NCI-H774 (cell line): ENCODE results near the gene INPP5B.
"Not testable (repeated sequence)": the region's sequence is repeated elsewhere in the genome, so short reads cannot be mapped to it uniquely, and the experiment has no call there.

Experiments used
- DNase-seq: peaks from one replicate; lab custom pipeline; 2025; lab: John Stamatoyannopoulos, UW

Gene INPP5B

DNA sequence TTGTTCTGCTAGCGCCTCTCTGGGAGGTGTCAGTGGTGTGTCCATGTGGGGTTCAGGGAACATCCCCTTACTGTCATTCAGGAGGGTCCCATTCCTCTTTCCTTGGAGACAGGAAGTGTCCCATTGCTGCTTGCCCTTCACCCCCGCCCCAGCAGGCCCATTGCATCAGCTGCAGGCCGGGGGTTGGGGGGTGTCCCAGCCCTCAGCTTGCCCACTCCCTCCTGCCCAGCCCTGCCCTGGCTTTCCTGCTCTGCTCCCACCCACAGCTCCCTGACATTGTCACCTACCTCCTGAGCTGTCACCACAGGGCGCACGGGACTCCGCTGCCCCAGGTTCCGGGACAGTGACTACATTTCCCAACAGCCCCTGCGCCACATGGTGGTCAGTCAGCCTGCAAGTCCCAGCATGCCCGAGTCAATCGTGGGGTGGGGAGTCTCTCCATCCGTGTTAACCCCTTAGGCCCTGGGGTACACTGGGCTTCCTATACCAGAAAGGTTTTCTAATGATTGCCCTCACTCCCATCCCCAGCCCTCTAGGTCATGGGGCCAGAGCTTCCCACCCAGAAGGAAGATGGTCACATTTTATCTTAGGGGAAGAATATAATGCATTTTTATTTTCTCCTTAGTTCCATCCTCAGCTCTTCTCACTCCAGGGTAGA, at the start of gene INPP5B:
Gene INPP5B, minus strand, starts transcription at position 351 of the 658 bp plus-strand sequence. CDS start 745 bp downstream, outside the sequence.
- no peak for DNase-seq

DNA sequence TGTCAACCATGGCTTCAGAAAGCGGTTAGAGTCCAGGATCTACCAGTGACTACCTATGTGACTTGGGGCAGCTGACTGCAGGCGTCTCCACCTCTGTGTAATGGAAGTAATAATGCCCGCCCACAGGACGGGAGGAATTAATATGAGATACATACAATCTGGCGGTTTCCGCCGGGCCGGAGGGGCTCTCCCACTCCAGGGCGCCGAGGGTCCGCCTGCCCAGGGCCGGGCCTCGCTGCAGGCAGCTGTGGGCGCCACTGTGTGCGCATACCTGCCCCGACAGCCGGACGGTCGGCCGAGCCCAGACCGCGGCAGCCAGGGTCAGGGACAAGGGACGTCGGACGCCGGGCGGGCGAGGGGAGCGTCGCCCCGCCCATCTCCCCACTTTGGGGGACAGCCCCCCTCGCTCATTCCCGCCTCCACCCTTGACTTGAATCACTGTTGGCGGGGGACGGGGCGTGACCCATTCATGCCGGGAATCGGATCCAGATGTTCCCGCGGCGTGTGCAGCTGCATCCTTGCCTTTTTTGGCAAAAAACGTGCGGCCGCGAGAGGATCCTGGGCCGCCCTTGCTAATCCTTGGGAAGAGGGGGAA, 49.0 kb upstream of the INPP5B start:
- peak; percentile 74 for DNase-seq

DNA sequence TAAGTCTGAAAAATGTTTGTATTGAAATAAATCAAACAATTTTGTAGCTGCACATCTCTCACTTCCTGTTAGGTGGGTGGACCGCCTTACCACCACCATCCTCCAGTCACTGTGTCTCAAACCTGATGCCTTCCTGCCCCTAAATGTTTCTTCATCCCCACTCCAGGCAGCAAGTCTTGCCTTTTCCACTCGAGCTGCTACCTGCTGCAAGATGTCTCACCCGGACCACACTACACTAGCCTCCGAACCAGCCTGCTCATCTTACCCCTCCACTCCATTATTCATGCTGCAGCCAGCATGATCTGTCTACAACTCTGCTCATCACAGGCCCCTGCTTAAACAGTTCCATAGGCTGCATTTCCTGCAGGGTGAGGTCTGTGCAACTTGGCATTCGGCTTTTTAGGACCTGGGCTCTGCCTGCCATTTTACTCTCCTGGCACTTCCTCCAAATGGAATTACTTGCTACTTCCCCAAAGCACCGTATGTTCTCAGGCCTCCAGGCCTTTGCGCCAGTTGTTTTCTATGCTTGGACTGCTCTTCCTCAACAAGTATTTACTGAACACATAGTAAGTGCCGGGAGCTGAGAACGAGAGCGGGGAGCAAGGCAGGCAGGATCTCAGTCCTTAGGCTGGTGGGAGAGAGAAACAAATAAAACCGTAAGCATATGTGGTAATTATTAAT, 48.2 kb upstream of the INPP5B start:
- no peak for DNase-seq

DNA sequence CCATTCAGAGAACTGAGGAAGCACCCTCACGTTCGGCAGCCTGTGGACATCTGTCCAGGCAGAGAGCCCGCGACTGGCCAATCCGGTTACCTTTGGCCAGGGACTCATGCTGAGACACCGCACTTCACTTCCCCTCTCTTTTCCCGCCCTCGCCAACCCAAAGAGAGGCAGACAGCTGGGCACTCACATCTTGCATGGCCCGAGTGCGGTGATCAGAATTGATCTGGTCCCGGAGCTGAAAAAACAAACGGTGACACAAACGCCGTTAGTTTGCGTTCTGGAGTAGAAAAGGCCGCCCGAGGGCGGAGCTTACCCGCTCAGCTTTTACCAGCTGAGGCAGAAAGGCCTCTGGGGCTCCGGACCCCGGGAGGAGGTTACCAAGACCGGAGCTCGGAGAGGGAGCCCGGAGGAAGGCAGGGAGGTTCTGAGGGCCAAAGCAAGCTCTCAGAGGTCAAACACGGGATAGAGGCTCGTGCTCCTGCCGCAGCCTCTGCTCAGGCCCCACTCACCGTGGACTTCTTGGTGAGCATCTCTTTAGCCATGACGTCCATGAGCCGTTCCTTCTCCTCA, 42.6 kb upstream of the INPP5B start:
- peak; percentile 47 for DNase-seq

DNA sequence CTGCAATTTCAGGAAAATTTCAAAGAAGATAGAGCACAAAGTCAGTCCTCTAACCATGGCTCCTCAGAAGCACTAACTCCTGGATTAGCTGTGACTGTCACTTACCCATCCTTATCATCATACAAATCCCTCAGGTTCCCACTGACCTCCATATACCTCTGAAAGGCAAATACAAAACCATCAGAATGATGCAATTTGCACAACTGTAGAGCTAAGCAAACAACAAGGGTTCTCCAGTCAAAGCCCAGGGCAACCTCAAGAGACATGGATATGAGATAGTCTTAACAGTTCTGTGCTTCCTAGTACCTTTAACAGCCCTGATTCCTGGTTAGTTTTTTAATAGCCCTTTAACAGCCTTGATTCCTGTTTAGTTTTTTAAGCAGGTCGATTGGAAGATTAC, 40.8 kb upstream of the INPP5B start:
- no peak for DNase-seq

DNA sequence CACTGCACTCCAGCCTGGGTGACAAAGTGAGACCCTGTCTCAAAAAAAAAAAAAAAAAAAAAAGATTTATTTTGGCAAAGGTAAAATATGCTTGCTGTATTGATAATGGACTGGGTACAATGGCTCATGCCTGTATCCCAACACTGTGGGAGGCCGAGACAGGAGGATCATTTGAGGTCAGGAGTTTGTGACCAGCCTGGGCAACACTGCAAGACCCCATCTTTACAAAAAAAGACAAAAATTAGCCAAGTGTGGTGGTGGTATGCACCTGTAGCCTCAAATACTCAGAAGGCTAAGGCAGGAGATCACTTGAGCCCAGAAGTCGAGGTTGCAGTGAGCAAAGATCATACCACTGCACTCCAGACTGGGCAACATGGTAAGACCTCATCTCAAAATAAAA, 36.7 kb upstream of the INPP5B start:
- DNase-seq = no peak

DNA sequence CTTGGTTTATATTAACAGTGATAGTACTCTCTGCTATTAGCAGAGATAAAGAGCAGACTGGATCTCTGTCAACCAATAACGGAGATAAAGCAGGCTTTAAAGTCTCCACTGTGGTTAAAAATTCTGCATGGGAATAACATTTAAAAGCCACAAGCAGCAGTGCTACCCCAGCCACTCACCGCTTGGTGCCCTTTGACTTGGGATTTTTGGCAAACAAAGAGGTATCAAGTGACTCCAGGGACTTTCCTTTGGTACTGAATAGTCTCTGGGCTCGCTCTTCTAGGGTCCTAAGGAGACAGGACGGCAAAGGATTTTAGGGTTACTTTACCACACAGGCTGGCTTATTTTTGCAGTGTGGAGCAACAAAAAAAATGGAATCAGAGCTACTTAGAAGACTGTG, 31.7 kb upstream of the INPP5B start:
- no peak for DNase-seq

DNA sequence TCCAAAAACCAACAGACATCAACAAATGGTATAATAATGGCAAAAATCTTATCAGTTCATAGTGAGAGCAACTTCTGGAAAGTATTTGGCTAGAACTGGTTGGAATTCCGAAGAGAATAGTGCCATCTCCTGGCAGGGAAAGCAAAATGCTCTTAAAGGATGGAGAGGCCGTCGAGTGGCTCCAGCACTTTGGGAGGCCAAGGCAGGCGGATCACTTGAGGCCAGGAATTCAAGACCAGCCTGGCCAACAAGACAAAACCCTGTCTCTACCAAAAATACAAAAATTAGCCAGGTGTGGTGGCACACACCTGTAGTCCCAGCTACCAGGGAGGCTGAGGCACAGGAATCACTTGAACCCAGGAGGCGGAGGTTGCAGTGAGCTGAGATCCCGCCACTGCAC, 28.2 kb upstream of the INPP5B start:
- DNase-seq = peak; percentile 78

DNA sequence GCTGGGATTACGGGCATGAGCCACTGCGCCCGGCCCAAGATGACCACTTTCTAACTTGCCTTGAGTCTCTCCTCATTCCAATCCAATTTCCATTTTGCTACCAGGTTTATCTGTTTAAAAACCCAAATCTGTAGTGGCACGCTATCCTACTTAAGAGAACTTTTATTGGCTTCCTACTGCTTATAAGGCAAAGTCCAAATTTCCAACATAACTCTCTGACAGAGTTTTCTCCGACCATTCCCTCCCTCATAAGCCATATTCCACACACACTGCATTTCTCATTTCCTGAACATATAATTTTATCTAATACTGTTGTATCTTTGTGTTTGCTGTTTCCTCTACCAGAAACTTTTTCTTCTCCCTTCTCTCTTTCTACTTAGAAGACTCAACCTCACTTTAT, 27.7 kb upstream of the INPP5B start:
- no peak for DNase-seq

DNA sequence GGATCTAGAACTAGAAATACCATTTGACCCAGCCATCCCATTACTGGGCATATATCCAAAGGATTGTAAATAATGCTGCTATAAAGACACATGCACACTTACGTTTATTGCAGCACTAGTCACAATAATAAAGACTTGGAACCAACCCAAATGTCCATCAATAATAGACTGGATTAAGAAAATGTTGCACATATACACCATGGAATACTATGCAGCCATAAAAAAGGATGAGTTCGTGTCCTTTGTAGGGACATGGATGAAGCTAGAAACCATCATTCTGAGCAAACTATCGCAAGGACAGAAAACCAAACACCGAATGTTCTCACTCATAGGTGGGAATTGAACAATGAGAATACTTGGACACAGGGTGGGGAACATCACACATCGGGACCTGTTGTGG, 26.8 kb upstream of the INPP5B start:
- DNase-seq = not testable (repeated sequence)

DNA sequence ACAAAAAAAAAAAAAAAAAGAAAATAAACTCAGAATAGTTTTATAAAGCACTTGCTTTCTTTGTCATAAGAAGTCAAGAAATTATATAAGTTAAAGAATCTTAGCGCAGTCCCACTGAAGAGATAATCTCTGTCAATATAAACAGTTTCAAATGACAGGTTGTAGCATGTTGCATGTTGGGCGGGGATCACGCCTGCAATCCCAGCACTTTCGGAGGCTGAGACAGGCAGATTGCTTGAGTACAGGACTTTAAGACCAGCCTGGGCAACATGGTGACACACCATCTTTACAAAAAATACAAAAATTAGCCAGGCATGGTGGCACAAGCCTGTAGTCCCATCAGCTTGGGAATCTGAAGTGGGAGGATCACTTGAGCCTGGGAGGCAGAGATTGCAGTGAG, 18.4 kb upstream of the INPP5B start:
- DNase-seq = no peak

DNA sequence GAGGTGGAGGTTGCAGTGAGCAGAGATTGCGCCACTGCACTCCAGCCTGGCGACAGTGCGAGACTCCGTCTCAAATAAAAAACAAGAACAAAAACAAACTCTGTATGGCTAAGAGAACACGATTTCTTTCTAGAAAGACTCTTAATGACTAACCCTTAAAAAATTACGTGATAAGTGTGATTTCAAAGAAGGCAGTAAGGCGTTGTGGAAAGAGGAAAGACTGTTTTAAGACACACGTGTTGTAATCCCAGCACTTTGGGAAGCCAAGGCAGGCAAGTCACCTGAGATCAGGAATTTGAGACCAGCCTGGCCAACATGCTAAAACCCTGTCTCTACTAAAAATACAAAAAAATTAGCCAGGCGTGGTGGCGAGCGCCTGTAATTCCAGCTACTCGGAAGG, 17.3 kb upstream of the INPP5B start:
- DNase-seq = not testable (repeated sequence)

DNA sequence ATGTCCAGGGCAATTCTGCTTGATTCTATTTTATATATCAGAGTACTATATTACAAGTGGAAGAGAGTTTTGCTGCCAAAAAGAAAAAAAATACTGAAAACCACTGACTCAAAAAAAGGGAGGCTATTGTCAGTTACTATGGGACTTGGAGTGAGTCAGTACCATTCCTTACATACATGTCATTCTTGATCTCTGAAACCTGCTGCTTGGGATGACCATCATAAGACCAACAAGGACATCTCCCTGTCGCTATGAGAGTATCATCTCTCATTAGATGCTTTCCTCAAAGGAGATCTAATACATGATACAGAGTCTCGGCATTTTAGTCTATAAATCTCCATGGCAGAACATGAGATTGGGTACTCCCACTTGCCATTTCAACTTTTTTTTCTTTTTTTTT, 11.8 kb upstream of the INPP5B start:
- no peak for DNase-seq

DNA sequence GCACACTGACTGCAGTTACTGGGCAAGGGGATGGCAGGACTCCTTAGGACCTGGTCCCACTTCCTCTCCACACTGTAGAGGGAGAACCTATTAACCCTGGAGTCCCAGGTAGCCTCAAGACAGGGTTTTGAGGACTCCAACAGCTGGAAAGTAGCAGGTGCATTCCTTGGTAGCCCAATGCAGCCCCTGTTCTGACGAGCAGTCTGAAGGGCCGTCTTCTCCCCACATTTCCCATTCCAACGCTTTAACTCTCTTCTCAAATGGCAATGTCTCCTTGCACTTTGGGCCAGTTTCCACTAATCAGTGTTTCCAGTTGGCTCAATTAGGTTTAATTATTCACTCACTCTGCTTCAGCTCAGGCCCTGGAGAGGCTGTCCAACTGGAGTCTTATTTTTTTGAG, 8.8 kb upstream of the INPP5B start:
- no peak for DNase-seq

DNA sequence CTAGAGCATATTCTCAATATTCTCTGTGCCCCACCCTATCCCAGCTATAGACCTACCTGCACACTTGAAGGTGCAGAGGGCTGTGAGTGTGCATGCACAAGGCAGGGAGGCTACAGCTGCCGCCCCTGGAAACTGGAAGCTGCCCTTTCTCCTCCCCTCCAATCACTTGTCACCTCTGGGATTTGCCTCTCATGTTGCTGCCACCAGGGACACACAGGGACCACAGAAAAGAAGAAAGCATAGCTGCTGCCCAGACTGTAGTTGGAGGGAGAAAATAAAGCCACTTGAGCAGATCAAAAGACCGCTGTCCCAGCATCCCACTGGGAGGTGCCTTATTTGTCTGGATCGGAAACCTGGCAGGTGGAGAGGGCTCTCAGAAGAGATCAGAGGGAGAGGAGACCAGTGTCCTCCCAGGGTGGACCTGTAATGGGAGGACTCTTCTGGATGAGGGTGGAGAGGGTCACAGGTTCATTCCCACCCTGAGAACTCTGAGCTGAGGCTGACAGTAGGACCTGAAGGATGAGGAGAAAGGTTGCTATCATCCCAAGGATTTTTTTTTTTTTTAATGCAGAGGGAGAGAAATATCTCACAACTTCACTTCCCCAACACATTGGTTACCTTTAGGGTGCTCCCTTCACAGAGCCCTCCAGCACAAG, 7.6 kb upstream of the INPP5B start:
- no peak for DNase-seq

DNA sequence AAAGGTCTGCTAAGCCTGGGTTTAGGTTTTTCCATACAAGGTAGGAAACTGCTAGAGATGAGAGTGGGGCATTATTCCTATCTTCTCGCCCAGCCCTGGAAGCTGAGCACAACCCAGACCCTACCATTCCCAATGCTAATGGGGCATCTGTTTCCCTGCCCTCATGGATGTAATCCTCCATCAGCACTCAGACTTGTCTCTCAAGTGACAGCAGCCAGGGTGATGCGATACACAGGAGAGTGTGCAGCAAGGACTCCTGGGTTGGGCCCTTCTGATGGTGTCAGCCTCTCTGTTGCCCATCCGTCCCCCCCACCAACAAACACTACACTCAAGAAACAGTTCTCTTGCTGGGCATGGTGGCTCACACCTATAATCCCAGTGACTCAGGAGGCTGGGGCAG, 5.9 kb upstream of the INPP5B start:
- no peak for DNase-seq

DNA sequence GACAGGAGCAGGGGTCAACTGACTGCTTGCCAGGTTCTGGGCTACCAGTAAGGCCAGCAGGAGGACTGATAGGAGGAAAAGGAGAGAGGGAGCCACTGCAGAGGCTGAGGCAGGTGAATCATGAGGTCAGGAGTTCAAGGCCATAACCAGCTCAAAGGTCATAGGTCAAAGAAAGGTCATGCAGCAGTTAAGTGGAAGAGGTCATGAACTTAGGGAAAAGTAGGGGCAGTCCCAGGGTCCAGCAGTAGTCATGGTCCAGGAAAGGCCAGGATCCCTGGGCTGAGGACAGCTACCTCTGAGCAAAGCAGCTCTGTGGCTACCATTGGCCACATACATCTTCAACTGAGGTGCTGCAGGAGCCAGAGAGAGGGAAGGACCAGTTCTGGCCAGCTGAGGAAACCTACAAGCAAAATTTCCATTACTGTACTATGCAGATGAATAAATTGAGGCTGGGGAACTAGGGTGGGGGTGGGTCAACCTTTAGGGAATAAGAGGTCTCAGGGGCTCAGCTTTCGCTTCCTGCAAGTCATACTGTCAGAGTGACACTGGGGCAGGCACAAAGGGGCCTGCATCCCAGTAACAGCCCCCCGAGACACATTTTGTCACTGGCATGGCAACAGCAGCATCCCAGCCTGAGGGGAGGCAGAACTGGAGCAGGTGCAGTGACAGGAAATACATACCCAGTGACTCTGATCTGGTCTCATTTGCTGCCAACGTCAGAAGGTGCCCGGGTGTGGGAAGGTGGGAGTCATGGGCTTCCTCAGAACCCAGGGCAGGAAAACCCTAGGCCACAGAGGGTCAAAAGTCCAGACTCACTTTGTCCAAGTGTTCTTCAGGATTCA, 5.2 kb upstream of the INPP5B start:
- DNase-seq = no peak

DNA sequence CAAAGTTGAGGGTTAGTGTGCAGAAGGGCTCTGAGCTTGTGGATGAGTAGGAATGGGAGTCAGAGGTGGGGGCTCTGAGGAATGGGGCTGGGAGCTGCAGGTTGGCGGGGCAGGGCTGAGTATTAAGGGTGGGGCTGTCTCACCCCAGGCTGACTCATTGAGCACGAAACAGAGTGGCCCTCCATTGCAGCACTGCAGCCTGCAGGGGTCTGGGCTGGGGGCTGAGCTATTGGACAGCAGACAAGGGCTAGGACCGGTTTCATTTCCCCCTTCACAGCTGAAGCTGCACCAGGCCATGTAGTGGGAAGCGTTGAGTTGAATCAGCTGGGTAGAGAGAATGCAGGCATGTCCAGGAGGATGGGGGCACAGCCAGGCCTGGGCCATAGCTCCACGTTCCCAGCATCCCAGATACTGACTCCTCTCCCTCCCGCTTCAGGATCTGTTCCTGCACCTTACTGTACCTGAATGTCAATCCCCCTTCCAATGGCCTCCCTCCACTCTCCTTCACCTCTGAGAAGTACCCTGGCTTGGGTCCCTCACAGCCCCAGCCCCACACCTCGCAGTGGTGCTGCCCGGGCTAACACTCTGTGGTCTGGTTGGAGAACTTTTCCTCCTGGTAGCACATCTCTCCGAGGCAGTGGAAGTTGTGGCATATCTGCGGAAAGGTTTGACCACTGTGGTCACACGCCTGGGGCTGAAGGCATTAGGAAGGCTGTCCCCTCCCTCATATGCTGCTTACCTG, 4.4 kb upstream of the INPP5B start:
- no peak for DNase-seq

DNA sequence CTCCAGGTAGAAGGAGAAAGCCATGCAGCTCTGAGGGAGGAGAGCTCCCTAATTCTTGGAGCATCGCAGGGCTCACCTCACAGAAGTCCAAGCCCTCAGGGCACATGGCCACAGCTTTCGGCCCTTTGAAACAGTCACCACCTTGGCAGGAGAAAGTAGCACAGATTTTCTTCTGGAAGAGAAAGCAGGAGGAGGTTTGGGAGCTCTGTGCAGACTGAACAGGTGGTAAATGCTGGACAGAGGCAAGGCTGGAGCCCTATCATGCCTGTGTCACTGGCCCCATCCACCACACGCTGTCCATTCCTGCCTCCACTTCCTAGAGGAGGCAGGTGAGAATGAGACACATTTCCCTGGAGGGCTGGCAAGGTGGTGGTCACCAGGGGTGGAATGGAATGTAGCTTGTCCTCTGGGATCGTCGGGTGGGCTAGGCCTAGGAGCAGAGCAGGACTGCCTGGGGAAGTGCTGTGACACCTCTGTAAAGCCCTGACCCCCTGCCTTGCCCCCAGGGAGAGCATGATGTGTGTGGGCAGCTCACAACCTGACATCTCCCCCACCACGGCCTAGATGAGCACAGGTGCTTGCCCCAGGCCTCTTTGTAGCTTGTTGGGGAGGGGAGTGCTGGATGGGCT, 2.8 kb upstream of the INPP5B start:
- DNase-seq = no peak

DNA sequence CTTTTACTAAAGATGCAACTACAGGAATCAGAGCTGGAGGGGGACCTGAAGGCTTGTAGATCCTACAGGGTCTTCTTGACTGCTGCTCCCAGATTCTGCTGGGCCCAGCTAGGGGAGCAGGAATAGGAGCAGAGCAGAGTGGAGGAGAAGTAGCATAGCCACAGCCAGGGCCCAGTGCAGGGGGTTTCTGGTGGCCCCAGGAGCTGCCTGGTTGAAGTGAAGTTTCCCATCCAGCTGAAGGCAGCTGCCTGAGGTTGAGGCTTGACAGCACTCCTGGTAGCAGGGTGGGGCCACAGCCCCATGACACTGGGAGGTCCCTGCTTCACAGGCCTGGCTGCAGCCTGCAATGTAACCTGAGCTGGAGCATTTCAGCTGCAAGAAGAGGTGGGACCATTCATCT, 2.0 kb upstream of the INPP5B start:
- DNase-seq = no peak

DNA sequence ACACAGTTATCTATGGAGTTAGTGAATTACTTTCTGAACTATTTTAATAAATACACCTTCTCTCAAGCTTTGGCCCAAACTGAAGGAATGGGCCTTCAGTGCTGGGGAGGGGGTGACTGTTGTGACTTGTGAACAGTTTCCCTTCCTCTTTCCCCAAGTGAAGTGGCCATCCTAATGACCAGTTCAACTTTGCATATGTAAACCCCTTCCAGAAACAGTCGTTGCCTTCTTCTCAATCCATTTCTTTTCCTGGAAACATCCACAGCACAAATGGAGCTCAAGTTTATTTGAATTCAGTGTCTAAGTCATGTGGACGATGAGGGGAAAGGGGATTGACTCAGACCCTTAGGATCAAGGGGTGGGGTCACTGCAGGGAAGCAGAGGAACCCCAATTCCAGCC, 1.3 kb upstream of the INPP5B start:
- no peak for DNase-seq
